ENCODE results near the gene TBX10.
"Not testable (repeated sequence)": the region's sequence is repeated elsewhere in the genome, so short reads cannot be mapped to it uniquely, and the experiment has no call there.

TBX10 gene

GRCh38 chr11:67645521-67646461, 6.2 kb upstream of the TBX10 start:
- no peak for DNase-seq (ENCODE audit: low read depth)

- DNase-seq (ENCODE audit: low read depth), result no peak
Measured at GRCh38 chr11:67644472-67645418, 5.2 kb upstream of the TBX10 start.

GRCh38 chr11:67644042-67644441, 4.5 kb upstream of the TBX10 start:
- no peak for DNase-seq (ENCODE audit: low read depth)

- no peak for DNase-seq (ENCODE audit: low read depth)
Measured at GRCh38 chr11:67642173-67643120, 2.9 kb upstream of the TBX10 start.

GRCh38 chr11:67641338-67642172, 2.0 kb upstream of the TBX10 start:
- no peak for DNase-seq (ENCODE audit: low read depth)

DNA sequence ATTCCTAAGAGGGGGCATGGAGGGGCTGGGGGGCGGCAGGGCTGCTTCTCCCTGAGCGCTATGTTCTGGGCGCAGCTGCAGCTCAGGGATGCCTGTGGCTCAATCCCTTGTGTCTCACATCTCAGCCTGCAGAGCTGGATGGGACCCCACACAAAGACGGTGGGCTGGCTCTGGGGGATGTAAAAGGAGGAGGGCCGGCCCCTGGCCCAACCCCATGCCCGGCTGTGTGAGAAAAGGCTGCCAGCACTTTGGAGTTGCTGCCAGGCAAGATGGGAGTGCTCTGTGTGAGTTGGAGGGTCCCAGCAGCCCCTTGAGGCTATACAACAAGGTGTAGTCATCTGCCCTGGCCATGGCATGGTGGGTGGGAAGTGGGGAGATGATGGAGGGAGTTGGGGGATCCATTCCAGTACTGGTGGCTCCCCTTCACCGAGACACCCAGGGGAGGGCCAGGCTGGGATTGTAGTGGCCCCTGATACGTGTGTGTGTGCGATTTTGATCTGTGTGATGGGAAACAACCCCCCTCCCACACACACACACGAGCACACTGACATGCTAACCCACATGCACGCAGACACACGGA, 1.3 kb upstream of the TBX10 start:
- DNase-seq (ENCODE audit: low read depth), result no peak

GRCh38 chr11:67640021-67640757, 626 bp upstream of the TBX10 start:
- DNase-seq (ENCODE audit: low read depth), result no peak

- DNase-seq (ENCODE audit: low read depth), result no peak
Measured at GRCh38 chr11:67638535-67639437, 777 bp downstream of the TBX10 start.

DNA sequence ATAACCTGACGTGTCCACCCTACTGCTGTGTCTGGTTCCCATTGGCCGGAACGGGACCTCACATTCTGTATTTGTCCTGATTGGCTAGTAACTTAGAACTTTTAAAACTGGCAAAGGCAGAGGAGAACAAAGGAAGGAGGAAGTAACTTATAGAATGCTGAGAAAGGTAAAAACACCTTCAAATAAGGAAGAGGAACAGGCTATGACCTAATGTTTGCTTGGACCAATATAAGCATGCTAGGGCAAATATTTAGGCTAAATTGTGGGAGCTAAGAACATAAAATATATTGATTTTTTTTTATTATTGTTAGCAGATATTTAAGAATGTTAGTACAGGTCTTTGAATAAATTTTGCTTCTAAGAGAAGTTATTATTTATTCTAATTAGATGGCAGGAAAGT, 2.1 kb downstream of the TBX10 start:
- not testable (repeated sequence) for DNase-seq (ENCODE audit: low read depth)

DNA sequence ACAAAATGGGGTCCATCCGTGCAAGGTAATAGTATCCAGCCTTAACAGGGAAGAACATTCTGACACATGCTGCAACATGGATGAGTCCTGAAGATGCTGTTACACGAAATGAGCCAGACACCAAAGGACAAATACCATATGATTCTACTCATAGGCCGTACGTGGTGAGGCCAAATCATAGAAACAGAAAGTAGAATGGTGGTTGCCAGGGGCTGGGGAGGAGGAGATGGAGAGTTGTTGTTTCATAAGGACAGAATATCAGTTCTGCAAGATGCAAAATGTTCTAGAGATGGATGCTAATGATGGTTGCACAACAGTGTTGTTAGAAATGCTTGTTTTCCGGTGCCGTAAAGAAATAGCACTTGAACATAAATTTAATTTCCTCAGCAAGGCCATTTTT, 2.6 kb downstream of the TBX10 start:
- no peak for DNase-seq (ENCODE audit: low read depth)

GRCh38 chr11:67635231-67635521, 4.4 kb downstream of the TBX10 start:
- no peak for DNase-seq (ENCODE audit: low read depth)

DNA sequence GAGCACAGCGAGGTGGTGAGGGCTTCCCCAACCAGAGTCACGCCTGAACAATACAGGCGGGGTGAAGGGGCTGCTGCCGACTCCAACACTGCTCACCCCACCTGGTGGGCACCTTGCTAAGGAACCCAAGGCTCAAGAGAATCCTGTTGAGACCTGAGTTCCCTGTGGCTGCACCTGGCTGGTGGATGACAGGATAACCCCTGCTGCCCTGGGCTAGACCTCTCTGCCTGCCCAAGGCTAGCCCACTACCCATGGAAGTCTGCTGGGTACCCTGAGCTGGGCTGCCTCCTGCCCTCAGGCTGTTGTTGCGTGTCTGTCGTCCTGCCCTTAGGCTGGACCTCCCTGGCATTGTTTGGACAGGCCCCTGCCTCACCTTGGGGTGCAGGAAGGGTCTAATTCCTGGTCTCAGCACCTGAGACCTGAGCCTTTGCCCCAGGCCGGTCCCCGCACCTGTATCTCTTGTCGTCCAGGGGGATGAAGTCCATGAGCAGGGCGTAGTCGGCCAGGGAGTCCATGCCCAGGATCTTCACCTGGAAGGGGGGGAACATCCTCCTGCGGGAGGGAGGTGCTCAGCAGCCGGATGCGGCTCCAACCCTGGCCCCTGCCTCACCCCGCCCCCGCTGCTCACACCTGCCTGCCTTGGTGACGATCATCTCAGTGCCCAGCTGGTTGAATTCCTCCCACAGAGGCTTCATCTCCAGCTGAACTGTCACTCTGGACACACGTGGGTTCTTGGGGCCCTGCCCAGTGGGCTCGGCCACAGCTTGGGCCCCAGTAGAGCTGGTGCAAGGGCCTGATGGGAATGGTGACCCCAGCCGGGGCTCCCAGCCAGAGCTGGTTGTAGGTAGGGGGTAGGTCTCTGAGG, 5.0 kb downstream of the TBX10 start:
- no peak for DNase-seq (ENCODE audit: low read depth)

GRCh38 chr11:67633758-67634365, 5.7 kb downstream of the TBX10 start:
- DNase-seq (ENCODE audit: low read depth), result no peak

DNA sequence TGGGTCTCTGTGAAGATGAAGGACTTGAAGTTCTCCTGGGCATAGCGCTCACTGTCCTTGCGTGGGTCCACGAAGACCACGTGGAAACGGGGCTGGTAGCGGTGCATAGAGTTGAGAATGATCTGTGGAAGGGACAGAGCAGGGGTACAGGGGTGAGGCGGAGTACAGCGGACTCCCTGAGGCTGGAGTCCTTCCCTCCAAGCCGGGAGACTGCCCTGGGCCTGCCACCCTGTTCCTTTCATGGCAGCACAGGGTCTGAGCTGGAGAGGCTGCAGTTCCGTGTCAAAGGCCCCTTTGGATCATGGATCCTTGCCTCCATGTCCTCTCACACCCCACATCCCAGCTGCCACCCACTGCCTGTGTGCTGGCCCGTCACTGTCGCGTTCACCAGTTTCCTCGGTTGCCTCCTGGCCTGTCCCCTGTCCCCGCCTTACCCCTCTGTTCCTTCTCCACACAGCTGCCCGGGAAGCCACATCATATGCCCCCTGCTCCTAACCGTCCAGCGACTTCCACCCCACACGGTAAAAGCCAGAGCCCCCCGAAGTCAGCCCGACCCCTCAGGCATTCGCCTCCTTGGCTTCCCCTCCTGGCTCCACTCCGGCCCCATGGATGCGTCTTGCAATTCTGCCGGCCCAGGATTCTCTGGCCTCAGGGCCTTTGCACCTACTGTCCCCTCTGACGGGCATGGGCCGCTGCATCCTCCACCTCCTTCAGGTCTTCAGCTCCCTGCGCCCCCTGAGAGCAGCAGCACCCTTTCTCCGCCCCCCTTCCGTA, 6.4 kb downstream of the TBX10 start:
- no peak for DNase-seq (ENCODE audit: low read depth)

DNA sequence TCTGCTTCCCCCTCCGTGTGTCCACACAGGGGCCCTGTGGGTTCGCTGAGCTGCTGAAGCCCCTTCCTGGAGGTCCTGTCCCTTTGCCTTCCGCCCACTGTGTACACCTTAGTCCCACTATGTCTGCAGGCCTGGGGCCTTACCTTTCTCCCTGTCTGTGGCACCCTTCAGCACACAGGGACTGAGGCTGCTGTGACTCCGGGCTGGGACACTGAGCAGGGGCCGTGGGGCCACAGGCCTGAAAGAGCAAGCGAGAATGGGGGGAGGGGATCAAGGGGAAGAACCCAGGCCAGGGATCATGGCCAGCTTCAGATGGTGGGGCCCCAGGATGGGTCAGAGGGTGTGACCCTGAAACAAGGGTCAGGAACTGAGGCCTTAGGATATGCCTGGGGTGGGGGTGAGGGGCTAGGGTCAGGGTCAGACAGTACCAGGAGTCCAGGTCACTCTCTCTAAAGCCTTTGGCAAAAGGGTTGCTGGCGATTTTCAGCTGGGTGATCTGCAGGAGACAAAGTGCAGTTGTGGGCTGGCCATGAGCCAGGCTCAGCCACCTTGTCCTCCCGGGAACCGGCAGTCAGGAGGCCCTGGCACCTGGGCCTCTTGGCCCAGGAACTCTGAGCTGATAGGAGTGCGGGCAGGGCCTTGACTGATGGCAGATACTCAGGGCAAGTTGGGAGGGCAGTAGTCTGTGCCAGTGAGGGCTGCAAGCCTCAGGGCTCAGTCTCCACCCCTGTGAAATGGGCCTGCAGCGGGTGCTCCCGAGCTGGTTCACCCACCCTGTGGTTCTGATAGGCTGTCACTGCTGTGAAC, 7.2 kb downstream of the TBX10 start:
- DNase-seq (ENCODE audit: low read depth), result no peak

- DNase-seq (ENCODE audit: low read depth), result no peak
Measured at GRCh38 chr11:67631853-67632174, 7.7 kb downstream of the TBX10 start.

Measured in T-helper 22 cell (primary cell).